Neural cell (in vitro differentiated cells): ENCODE data around the gene LARGE1. TPM values are rescaled to one million over a fixed set of nuclear protein-coding genes. Genes with fewer than 3 reads are reported as not detected.

Experiments used
- H2AFZ ChIP-seq: fragments of 200-600, 300-800 bp; sonication (generic), shearing (Covaris generic); 2 replicates; pipeline ENCODE4 v1.6.0; 2014; ENCODE audit warnings: low read depth, mild to moderate bottlenecking, antibody characterized with exemption, low read length, moderate library complexity
- H3F3A ChIP-seq: fragments of 200-600 bp; shearing (Covaris generic); 2 replicates; pipeline ENCODE4 v1.6.1; 2016; ENCODE audit warnings: mild to moderate bottlenecking, moderate library complexity, mixed read lengths, antibody characterized with exemption, low read length; ENCODE audit not compliant: insufficient read depth, poor library complexity, severe bottlenecking
- H3K27ac ChIP-seq: fragments of 200-600, 300-800 bp; sonication (generic), shearing (Covaris generic); 2 replicates; pipeline ENCODE4 v1.5.1; 2014; ENCODE audit warnings: mild to moderate bottlenecking, low read length, moderate library complexity
- H3K27me3 ChIP-seq: fragments of 300-800, 200-600 bp; sonication (generic), shearing (Covaris generic); 2 replicates; pipeline ENCODE4 v1.6.0; 2014; ENCODE audit warnings: mild to moderate bottlenecking, low read depth, low read length, moderate library complexity; ENCODE audit not compliant: insufficient read depth
- H3K36me3 ChIP-seq: fragments of 300-800, 200-600 bp; sonication (generic), shearing (Covaris generic); 2 replicates; pipeline ENCODE4 v1.5.1; 2014; ENCODE audit warnings: mild to moderate bottlenecking, antibody characterized with exemption, low read length, moderate library complexity; ENCODE audit not compliant: insufficient read depth
- H3K4me2 ChIP-seq: fragments of 300-800, 200-600 bp; sonication (generic), shearing (Covaris generic); 2 replicates; pipeline ENCODE4 v1.6.0; 2014; ENCODE audit warnings: mild to moderate bottlenecking, low read length
- H3K4me3 ChIP-seq: fragments of 300-800, 200-600 bp; sonication (generic), shearing (Covaris generic); 2 replicates; pipeline ENCODE4 v1.5.1; 2014; ENCODE audit warnings: mild to moderate bottlenecking, low read length, moderate library complexity
- H3K79me2 ChIP-seq: fragments of 200-600 bp; shearing (Covaris generic); replicated peaks from 2 replicates; pipeline ENCODE4 v1.6.0; 2014; ENCODE audit warnings: mild to moderate bottlenecking, low read length, moderate library complexity; ENCODE audit not compliant: insufficient read depth
- H3K9ac ChIP-seq: fragments of 300-800, 200-600 bp; sonication (generic), shearing (Covaris generic); 2 replicates; pipeline ENCODE4 v1.6.1; 2016; ENCODE audit warnings: mild to moderate bottlenecking, low read length, mixed read lengths
- H3K9me2 ChIP-seq: fragments of 200-600 bp; shearing (Covaris generic); 2 replicates; pipeline ENCODE4 v1.6.1; 2016; ENCODE audit warnings: mild to moderate bottlenecking, low read length, mixed read lengths; ENCODE audit not compliant: insufficient read depth
- H3K9me3 ChIP-seq: fragments of 200-600, 300-800 bp; sonication (generic), shearing (Covaris generic); 2 replicates; pipeline ENCODE4 v1.6.1; 2016; ENCODE audit warnings: mild to moderate bottlenecking, mixed run types, low read length, moderate library complexity, mixed read lengths
- H4K20me1 ChIP-seq: fragments of 200-600 bp; shearing (Covaris generic); 2 replicates; pipeline ENCODE4 v1.6.1; 2016; ENCODE audit warnings: mild to moderate bottlenecking, mixed run types; ENCODE audit not compliant: insufficient read depth
- CTCF ChIP-seq: fragments of 450-650 bp; IDR thresholded peaks from 2 replicates; pipeline ENCODE4 v1.5.1; 2014; ENCODE audit warnings: antibody characterized with exemption, mild to moderate bottlenecking, moderate library complexity; ENCODE audit not compliant: poor library complexity, severe bottlenecking
- EP300 ChIP-seq: fragments of 450-650 bp; conservative IDR thresholded peaks from 2 replicates; pipeline ENCODE4 v1.6.1; 2014; ENCODE audit warnings: antibody characterized with exemption, mild to moderate bottlenecking, moderate library complexity; ENCODE audit not compliant: poor library complexity, severe bottlenecking
- EZH2 ChIP-seq: fragments of 200-600, 300-800 bp; shearing (Covaris generic), sonication (generic); IDR thresholded peaks from 2 replicates; pipeline ENCODE4 v1.6.1; 2014; ENCODE audit warnings: antibody characterized with exemption, low read length, borderline replicate concordance, mild to moderate bottlenecking; ENCODE audit not compliant: insufficient read depth, poor library complexity, severe bottlenecking
- MXI1 ChIP-seq: fragments of 450-650 bp; conservative IDR thresholded peaks from 2 replicates; pipeline ENCODE4 v1.6.1; 2014; ENCODE audit warnings: antibody characterized with exemption, mild to moderate bottlenecking; ENCODE audit not compliant: poor library complexity, severe bottlenecking
- POLR2AphosphoS5 ChIP-seq: IDR thresholded peaks from 2 replicates; pipeline ENCODE4 v1.6.1; 2012
- RAD21 ChIP-seq: fragments of 450-650 bp; conservative IDR thresholded peaks from 2 replicates; pipeline ENCODE4 v1.6.1; 2014; ENCODE audit warnings: antibody characterized with exemption, mild to moderate bottlenecking, moderate library complexity
- SMC3 ChIP-seq: fragments of 450-650 bp; conservative IDR thresholded peaks from 2 replicates; pipeline ENCODE4 v1.6.1; 2014; ENCODE audit warnings: antibody characterized with exemption, mild to moderate bottlenecking, moderate library complexity; ENCODE audit not compliant: poor library complexity
- TAF1 ChIP-seq: IDR thresholded peaks from 2 replicates; pipeline ENCODE4 v1.6.1; 2012; ENCODE audit warnings: low read depth
- polyA plus RNA-seq: library from polyadenylated mRNA; depleted of rRNA; stranded (reverse); fragments of >200 nt; gene quantifications from 2 replicates; pipeline ENCODE4 v1.2.3, GENCODE V29; 2014
- TF ChIP-seq, protein P1 (sequence below): IDR thresholded peaks from 2 replicates; pipeline ENCODE4 v1.6.1; 2012; ENCODE audit warnings: borderline replicate concordance

LARGE1 gene
- polyA plus RNA-seq, 1 donor from 2014 or later = 27.5 TPM

- Histone ChIP-seq H4K20me1 (no peaks in the 10 kb centered on the region), H3K27ac (no peak overlapping the region), H3K4me3 (no peak overlapping the region), H3K36me3 (no peaks in the 10 kb centered on the region), H3K9ac (no peak overlapping the region), H3K4me2 (no peak overlapping the region), H3K9me3 (no peaks in the 10 kb centered on the region), H2AFZ (no peak overlapping the region), H3K9me2 (no peaks in the 10 kb centered on the region), H3F3A (no peaks in the 10 kb centered on the region), H3K27me3 (no peaks in the 10 kb centered on the region), H3K79me2 (no peaks in the 10 kb centered on the region)
- TF ChIP-seq, protein P1, sequence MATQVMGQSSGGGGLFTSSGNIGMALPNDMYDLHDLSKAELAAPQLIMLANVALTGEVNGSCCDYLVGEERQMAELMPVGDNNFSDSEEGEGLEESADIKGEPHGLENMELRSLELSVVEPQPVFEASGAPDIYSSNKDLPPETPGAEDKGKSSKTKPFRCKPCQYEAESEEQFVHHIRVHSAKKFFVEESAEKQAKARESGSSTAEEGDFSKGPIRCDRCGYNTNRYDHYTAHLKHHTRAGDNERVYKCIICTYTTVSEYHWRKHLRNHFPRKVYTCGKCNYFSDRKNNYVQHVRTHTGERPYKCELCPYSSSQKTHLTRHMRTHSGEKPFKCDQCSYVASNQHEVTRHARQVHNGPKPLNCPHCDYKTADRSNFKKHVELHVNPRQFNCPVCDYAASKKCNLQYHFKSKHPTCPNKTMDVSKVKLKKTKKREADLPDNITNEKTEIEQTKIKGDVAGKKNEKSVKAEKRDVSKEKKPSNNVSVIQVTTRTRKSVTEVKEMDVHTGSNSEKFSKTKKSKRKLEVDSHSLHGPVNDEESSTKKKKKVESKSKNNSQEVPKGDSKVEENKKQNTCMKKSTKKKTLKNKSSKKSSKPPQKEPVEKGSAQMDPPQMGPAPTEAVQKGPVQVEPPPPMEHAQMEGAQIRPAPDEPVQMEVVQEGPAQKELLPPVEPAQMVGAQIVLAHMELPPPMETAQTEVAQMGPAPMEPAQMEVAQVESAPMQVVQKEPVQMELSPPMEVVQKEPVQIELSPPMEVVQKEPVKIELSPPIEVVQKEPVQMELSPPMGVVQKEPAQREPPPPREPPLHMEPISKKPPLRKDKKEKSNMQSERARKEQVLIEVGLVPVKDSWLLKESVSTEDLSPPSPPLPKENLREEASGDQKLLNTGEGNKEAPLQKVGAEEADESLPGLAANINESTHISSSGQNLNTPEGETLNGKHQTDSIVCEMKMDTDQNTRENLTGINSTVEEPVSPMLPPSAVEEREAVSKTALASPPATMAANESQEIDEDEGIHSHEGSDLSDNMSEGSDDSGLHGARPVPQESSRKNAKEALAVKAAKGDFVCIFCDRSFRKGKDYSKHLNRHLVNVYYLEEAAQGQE = no peak
- TF ChIP-seq EP300 = no peak
- TF ChIP-seq POLR2AphosphoS5 = no peak
- no peak for TF ChIP-seq EZH2
- no peak for TF ChIP-seq CTCF
- TF ChIP-seq RAD21 = no peak
- TF ChIP-seq MXI1 = no peak
- no peak for TF ChIP-seq TAF1
- no peak for TF ChIP-seq SMC3
These were observed 31.5 kb downstream of the LARGE1 start for GRCh38 chr22:33888821-33889220.

DNA sequence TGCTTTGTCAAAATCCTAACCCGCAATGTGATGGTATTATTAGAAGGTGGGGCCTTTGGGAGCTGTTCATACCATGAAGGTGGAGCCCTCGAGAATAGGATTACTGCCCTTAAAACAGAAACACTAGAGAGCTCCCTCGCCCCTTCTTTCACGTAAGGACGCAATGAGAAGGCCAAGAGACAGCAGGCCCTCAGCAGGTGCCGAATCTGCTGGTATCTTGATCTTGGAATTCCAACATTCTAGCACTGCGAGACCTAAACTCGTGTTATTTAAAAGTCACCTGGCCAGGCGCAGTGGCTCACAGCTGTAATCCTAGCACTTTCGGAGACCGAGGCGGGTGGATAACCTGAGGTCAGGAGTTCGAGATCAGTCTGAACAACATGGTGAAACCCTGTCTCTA lies 33.1 kb downstream of the LARGE1 start:
- Histone ChIP-seq H3K4me2 (no peak overlapping the region), H3K4me3 (no peak overlapping the region), H3K27ac (no peak overlapping the region), H3K27me3 (no peaks in the 10 kb centered on the region), H3K9ac (no peak overlapping the region), H4K20me1 (no peaks in the 10 kb centered on the region), H3K36me3 (no peaks in the 10 kb centered on the region), H3K9me3 (no peaks in the 10 kb centered on the region), H2AFZ (no peak overlapping the region), H3K9me2 (no peaks in the 10 kb centered on the region), H3K79me2 (no peaks in the 10 kb centered on the region), H3F3A (no peaks in the 10 kb centered on the region)
- TF ChIP-seq, protein P1 = no peak
- TF ChIP-seq POLR2AphosphoS5 = no peak
- TF ChIP-seq TAF1 = no peak
- TF ChIP-seq EZH2 = no peak
- no peak for TF ChIP-seq RAD21
- no peak for TF ChIP-seq MXI1
- TF ChIP-seq CTCF = no peak
- no peak for TF ChIP-seq SMC3
- no peak for TF ChIP-seq EP300
